A673 (cell line): ENCODE data around the gene CTAGE6. TPM values are rescaled to one million over a fixed set of nuclear protein-coding genes. Genes with fewer than 3 reads are reported as not detected.
"Not testable (repeated sequence)": the region's sequence is repeated elsewhere in the genome, so short reads cannot be mapped to it uniquely, and the experiment has no call there.

Source experiments
- Bru-seq: library from RNA; stranded (reverse); fragments of 400-500 nt; gene quantifications from one replicate; lab custom pipeline; 2021; lab: Mats Ljungman, UMichigan
- BruChase-seq, 2 experiments: library from RNA; stranded (reverse); fragments of 400-500 nt; gene quantifications; one replicate each; lab custom pipeline; 2021; lab: Mats Ljungman, UMichigan
- BruUV-seq: library from RNA; stranded (reverse); fragments of 400-500 nt; replicated peaks from 2 replicates; lab custom pipeline; 2021; lab: Mats Ljungman, UMichigan
- CTCF ChIA-PET: fragments of 300-600 bp; sonication (Branson Sonifier 250); formaldehyde crosslinking; loops from one replicate; lab custom pipeline; 2022; ENCODE audit warnings: antibody characterized with exemption; lab: Charles Lee
- POLR2A ChIA-PET: fragments of 300-600 bp; sonication (Branson Sonifier 250); formaldehyde crosslinking; loops from one replicate; lab custom pipeline; 2022; ENCODE audit warnings: antibody characterized with exemption; ENCODE audit not compliant: low non-redundant PET; lab: Charles Lee
- DNase-seq: peaks from one replicate; pipeline ENCODE4 v3.0.0-alpha.2; 2015; ENCODE audit warnings: low spot score
- H3K27ac ChIP-seq: fragments of 200-600 bp; sonication (generic); 2 replicates; pipeline ENCODE4 v1.5.1; 2016; ENCODE audit warnings: mixed run types, low read depth, mild to moderate bottlenecking, mixed read lengths, antibody characterized with exemption, low read length; ENCODE audit not compliant: poor library complexity, severe bottlenecking
- H3K27me3 ChIP-seq: fragments of 200-600 bp; sonication (generic); replicated peaks from 2 replicates; pipeline ENCODE4 v1.6.1; 2017; ENCODE audit warnings: mixed run types, low read depth, mild to moderate bottlenecking, mixed read lengths, antibody characterized with exemption, low read length; ENCODE audit not compliant: insufficient read depth, poor library complexity
- H3K36me3 ChIP-seq: fragments of 200-600 bp; sonication (generic); 2 replicates; pipeline ENCODE4 v1.6.1; 2016; ENCODE audit warnings: mixed run types, mild to moderate bottlenecking, mixed read lengths, antibody characterized with exemption, low read length; ENCODE audit not compliant: insufficient read depth, poor library complexity, severe bottlenecking
- H3K4me1 ChIP-seq: fragments of 200-600 bp; sonication (generic); 2 replicates; pipeline ENCODE4 v1.6.1; 2017; ENCODE audit warnings: mixed run types, mild to moderate bottlenecking, mixed read lengths, antibody characterized with exemption, low read length; ENCODE audit not compliant: insufficient read depth, poor library complexity, severe bottlenecking
- H3K4me3 ChIP-seq: fragments of 200-600 bp; sonication (generic); 2 replicates; pipeline ENCODE4 v1.5.1; 2016; ENCODE audit warnings: low read depth, mixed run types, mild to moderate bottlenecking, mixed read lengths, low read length; ENCODE audit not compliant: poor library complexity, severe bottlenecking
- H3K9me3 ChIP-seq: fragments of 200-600 bp; sonication (generic); 2 replicates; pipeline ENCODE4 v1.6.1; 2016; ENCODE audit warnings: mixed run types, low read depth, mild to moderate bottlenecking, mixed read lengths, antibody characterized with exemption, low read length; ENCODE audit not compliant: poor library complexity, severe bottlenecking
- intact Hi-C: fragments of 100-400 bp; cut with micrococcal nuclease; formaldehyde crosslinking; loops from one replicate; pipeline ENCODE4 v1.10.0; 2022; ENCODE audit not compliant: unreplicated experiment
- long read RNA-seq: library from polyadenylated mRNA; stranded (forward); transcript quantifications from one replicate; pipeline ENCODE4 v2.0.0, GENCODE V29; 2022
- total RNA-seq: library from RNA; stranded (reverse); gene quantifications from 2 replicates; pipeline ENCODE4 v1.2.3, GENCODE V29; 2021

Gene CTAGE6
- total RNA-seq (0.17 TPM in 1 of 2 replicates, not detected in the other), Bru-seq, nascent RNA (not detected), BruChase-seq, experiment 1, labeled RNA remaining after a 2-hour chase (not detected), BruChase-seq, experiment 2, labeled RNA remaining after a 6-hour chase (percentile 16 among the genes with signal in this experiment)
- long read RNA-seq = 0 reads

GRCh38 chr7:143757596-143757995 lies at the start of gene CTAGE6:
CTAGE6 (minus strand) TSS chr7:143757696; CDS start chr7:143757658, 38 bp downstream.
- BruUV-seq, intact Hi-C loops: not testable (repeated sequence)

GRCh38 chr7:143806664-143807071 lies 49.2 kb upstream of the CTAGE6 start:
- DNase-seq, H3K27me3 ChIP-seq, H3K27ac ChIP-seq, intact Hi-C loops, H3K9me3 ChIP-seq, BruUV-seq, H3K4me3 ChIP-seq, H3K36me3 ChIP-seq, H3K4me1 ChIP-seq, CTCF ChIA-PET, POLR2A ChIA-PET: not testable (repeated sequence)

More at GRCh38 chr7:143757596-143757995, at the start of gene CTAGE6:
- H3K36me3 ChIP-seq, DNase-seq, H3K9me3 ChIP-seq, H3K27ac ChIP-seq, H3K27me3 ChIP-seq, POLR2A ChIA-PET, H3K4me3 ChIP-seq, CTCF ChIA-PET, H3K4me1 ChIP-seq: not testable (repeated sequence)

DNA sequence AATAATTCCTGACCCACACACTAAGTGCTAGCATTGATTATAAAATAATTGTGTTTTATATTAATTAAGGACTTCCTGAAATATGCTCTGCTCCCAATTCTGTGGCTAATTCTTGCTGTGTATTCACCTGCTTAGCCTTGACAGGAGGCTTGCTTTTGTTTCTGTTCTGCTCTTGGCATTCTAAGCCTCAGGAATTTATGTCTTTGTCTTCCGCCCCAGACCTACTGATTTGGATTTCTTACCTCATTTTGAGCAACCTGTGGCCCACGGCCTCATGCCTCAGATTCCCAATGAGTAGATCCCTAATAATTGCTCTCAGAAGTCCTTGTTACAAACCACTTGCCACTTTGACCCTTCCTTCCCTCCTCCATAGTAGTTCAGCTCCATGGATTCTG lies 40.4 kb upstream of the CTAGE6 start:
- H3K4me3 ChIP-seq, H3K4me1 ChIP-seq, H3K27ac ChIP-seq, intact Hi-C loops, POLR2A ChIA-PET, CTCF ChIA-PET, H3K9me3 ChIP-seq, DNase-seq, BruUV-seq, H3K36me3 ChIP-seq, H3K27me3 ChIP-seq: not testable (repeated sequence)

GRCh38 chr7:143797119-143797895 lies 39.8 kb upstream of the CTAGE6 start:
- POLR2A ChIA-PET, CTCF ChIA-PET, H3K4me1 ChIP-seq, intact Hi-C loops, BruUV-seq, H3K4me3 ChIP-seq, DNase-seq, H3K27ac ChIP-seq, H3K36me3 ChIP-seq, H3K27me3 ChIP-seq, H3K9me3 ChIP-seq: not testable (repeated sequence)

- BruUV-seq, H3K9me3 ChIP-seq, POLR2A ChIA-PET, H3K27me3 ChIP-seq, CTCF ChIA-PET, H3K4me1 ChIP-seq, H3K27ac ChIP-seq, H3K36me3 ChIP-seq, H3K4me3 ChIP-seq, intact Hi-C loops, DNase-seq: not testable (repeated sequence)
Observed at GRCh38 chr7:143795653-143796052, 38.2 kb upstream of the CTAGE6 start.

GRCh38 chr7:143792633-143793032 lies 35.1 kb upstream of the CTAGE6 start:
- POLR2A ChIA-PET, BruUV-seq, intact Hi-C loops, CTCF ChIA-PET, H3K4me1 ChIP-seq, DNase-seq, H3K27ac ChIP-seq, H3K4me3 ChIP-seq, H3K9me3 ChIP-seq, H3K36me3 ChIP-seq, H3K27me3 ChIP-seq: not testable (repeated sequence)

GRCh38 chr7:143785415-143786182 lies 28.1 kb upstream of the CTAGE6 start:
- BruUV-seq = not testable (repeated sequence)

More at GRCh38 chr7:143785415-143786182, 28.1 kb upstream of the CTAGE6 start:
- POLR2A ChIA-PET, H3K4me3 ChIP-seq, H3K27me3 ChIP-seq, H3K27ac ChIP-seq, DNase-seq, H3K9me3 ChIP-seq, H3K36me3 ChIP-seq, intact Hi-C loops, H3K4me1 ChIP-seq, CTCF ChIA-PET: not testable (repeated sequence)
